ENCODE data around the gene SEC22C. TPM values are rescaled to one million over a fixed set of nuclear protein-coding genes. Genes with fewer than 3 reads are reported as not detected.

Gene SEC22C
- total and polyA plus RNA-seq, 7 donors, result 8.4 to 89.2 (median 48.5) TPM

DNA sequence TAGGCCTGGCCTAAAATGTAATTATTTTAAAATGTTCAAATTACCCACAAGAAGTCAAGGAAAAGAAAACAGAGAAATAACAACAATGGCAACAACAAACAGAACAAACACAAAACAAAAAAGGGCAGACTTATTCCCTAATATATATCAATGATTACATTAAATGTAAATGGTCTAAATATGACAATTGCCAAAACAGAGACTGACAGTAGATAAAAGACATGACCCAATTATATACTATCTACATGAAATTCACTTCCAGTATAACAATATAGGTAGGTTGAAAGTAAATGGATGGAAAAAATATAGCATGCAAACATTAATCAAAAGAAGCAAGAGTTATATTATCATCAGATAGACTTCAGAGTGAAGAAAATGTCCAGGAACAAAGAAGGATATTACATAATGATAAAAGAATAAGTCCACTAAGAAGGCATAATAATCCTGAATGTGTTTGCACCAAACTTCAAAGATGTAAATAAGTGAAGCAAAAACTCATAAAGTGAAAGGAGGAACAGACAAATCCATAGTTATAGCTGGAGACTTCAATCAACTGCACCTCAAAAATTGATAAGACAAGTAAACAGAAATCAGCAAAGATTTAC lies 6.5 kb downstream of the SEC22C start:
- Histone ChIP-seq H3K27me3 (no peaks in the 10 kb centered on the region), H3K36me3 (peaks cover 0 to 21% (median 4%) of the 10 kb centered on the region in 4 donors), H3K4me3 (no peak overlapping the region), H3K4me1 (peaks cover 0 to 5% (median 3%) of the 10 kb centered on the region in 4 donors), H3K27ac (no peak overlapping the region), H3K9me3 (peaks cover 0 to 2% (median 0%) of the 10 kb centered on the region in 4 donors)
- DNase-seq, result no peak
- intact Hi-C loops (cut with DNase I), result no loop called here
- TF ChIP-seq POLR2A (IDR thresholded peaks at IDR 0.05) (no peak), EP300 (IDR thresholded peaks at IDR 0.05) (no peak), POLR2AphosphoS5 (IDR thresholded peaks at IDR 0.05) (no peak)
- TF ChIP-seq, protein P1, sequence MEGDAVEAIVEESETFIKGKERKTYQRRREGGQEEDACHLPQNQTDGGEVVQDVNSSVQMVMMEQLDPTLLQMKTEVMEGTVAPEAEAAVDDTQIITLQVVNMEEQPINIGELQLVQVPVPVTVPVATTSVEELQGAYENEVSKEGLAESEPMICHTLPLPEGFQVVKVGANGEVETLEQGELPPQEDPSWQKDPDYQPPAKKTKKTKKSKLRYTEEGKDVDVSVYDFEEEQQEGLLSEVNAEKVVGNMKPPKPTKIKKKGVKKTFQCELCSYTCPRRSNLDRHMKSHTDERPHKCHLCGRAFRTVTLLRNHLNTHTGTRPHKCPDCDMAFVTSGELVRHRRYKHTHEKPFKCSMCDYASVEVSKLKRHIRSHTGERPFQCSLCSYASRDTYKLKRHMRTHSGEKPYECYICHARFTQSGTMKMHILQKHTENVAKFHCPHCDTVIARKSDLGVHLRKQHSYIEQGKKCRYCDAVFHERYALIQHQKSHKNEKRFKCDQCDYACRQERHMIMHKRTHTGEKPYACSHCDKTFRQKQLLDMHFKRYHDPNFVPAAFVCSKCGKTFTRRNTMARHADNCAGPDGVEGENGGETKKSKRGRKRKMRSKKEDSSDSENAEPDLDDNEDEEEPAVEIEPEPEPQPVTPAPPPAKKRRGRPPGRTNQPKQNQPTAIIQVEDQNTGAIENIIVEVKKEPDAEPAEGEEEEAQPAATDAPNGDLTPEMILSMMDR (IDR thresholded peaks at IDR 0.05), result no peak

DNA sequence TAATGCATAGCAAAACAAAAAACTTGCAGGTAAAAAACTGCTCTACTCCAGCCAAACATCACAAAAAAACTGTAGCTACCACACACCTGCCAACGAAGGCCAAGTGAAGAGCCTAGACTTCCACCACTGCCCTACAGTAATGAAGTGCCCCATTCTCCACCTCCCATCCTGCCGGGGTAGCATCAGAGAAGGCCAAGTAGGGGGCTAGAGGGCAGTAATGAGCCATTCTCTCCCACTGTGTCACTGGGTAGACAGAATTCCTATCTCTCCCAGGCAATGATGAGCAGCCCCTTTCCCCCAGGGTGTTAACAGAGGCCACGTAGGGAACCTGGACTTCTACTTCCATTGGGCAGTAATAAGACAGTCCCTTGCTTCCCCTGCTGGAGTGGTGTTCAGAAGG lies 9.5 kb downstream of the SEC22C start:
- Histone ChIP-seq H3K4me3 (no peak overlapping the region), H3K36me3 (peaks cover 0 to 32% (median 9%) of the 10 kb centered on the region in 4 donors), H3K27me3 (no peaks in the 10 kb centered on the region), H3K4me1 (no peaks in the 10 kb centered on the region), H3K9me3 (peaks cover 0 to 2% (median 1%) of the 10 kb centered on the region in 4 donors), H3K27ac (no peak overlapping the region)
- 66 to 69% methylated on average over 3 of the region's 3 CpGs for WGBS, 2 donors
- intact Hi-C loops (cut with DNase I), result no loop called here
- TF ChIP-seq, protein P1 (IDR thresholded peaks at IDR 0.05), result peak in 1 of 4 experiments; percentile 9
- TF ChIP-seq EP300 (IDR thresholded peaks at IDR 0.05), result no peak
- DNase-seq, result no peak

DNA sequence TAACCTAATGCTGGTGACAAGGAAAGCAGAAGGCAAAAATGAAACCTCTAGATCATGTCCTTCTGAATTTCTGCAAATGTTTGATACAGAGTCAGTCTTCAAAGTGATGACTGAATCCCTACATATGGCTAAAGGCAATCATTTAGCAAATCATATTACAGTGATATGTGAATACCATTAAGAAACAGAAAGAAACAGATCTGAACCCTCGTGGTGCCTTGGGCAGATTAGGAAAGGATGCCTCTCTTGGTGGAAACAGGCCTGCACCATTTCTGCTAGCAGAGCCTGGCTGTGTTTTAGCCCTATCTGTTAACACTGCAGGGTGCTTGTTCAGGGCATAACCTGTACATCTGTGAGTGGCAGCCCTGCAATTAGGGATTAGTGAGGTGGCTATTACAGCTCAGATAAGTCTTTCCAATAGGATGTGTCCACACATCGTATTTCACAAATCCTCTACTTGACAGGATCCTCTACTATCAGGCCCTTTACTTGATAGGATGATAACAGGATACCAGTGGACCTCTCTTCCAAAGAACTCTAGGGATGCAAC lies 12.1 kb downstream of the SEC22C start:
- no peak for TF ChIP-seq POLR2AphosphoS5 (IDR thresholded peaks at IDR 0.05)
- TF ChIP-seq, protein P1 (IDR thresholded peaks at IDR 0.05), result no peak
- Histone ChIP-seq H3K27me3 (no peaks in the 10 kb centered on the region), H3K27ac (no peak overlapping the region), H3K36me3 (peaks cover 4 to 59% (median 21%) of the 10 kb centered on the region in 4 donors), H3K4me3 (no peak overlapping the region), H3K4me1 (no peaks in the 10 kb centered on the region), H3K9me3 (peaks cover 0 to 3% (median 0%) of the 10 kb centered on the region in 4 donors)
- WGBS, 2 donors, result 66 to 79% methylated on average over 2 of the region's 2 CpGs
- DNase-seq, result no peak
- intact Hi-C loops (cut with DNase I), result no loop called here

DNA sequence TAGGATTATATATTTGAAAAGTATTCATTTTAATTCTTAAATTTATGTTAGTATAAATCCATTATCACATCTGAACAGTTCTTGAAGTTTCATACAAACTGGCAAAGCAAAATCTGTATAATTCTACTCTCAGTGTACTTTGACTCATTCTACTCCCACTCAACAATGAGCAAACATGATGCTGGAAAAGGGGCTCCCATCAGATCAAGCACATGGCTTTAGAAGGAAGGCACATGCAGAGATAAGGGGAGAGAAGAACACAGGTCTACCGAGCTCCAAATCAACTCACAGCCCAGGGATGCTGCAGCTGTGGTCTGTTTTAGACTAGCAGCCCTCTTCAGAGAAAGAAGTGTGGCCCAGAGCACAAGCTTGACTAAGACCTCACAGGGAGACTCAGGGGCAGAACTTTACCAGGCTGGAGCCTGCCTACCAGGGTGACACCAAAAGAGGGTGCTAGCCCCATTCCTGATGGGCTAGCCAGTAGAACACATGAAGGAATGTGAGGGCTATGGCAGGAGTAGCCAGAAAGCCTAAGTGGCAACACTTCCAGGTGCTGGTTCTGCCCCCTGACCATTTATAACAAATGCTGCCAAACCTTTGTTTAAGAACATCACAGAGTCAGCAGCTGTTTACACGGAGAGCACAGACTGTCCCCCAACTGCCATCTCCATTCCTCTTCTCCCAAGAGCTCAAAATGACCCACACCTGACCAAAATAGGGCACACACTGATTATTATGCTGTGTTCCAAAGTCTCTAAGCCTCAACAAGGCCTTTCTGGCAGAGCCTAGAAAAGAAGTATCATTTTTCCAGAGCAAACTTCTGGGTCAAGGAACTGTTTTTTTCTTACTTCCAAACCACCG lies 19.5 kb downstream of the SEC22C start:
- Histone ChIP-seq H3K9me3 (peaks cover 0 to under 1% (median 0%) of the 10 kb centered on the region in 4 donors), H3K36me3 (peaks cover 13 to 98% (median 46%) of the 10 kb centered on the region in 4 donors), H3K27ac (no peak overlapping the region), H3K4me1 (no peaks in the 10 kb centered on the region), H3K4me3 (no peak overlapping the region), H3K27me3 (no peaks in the 10 kb centered on the region)
- no peak for DNase-seq
- 68 to 80% methylated on average over 3 of the region's 3 CpGs for WGBS, 2 donors
- TF ChIP-seq POLR2AphosphoS5 (IDR thresholded peaks at IDR 0.05), result no peak
- TF ChIP-seq EP300 (IDR thresholded peaks at IDR 0.05), result no peak
- TF ChIP-seq, protein P1 (IDR thresholded peaks at IDR 0.05), result no peak
- no peak for TF ChIP-seq POLR2A (IDR thresholded peaks at IDR 0.05)
- intact Hi-C loops (cut with DNase I), result no loop called here
